Hypothalamus (tissue), 51 donors: Measurements from ENCODE around the gene PLCH1.

Experiments
- DNase-seq, 51 donors: peaks; one replicate each; lab custom pipeline; 2025; lab: John Stamatoyannopoulos, UW

PLCH1 gene

DNA sequence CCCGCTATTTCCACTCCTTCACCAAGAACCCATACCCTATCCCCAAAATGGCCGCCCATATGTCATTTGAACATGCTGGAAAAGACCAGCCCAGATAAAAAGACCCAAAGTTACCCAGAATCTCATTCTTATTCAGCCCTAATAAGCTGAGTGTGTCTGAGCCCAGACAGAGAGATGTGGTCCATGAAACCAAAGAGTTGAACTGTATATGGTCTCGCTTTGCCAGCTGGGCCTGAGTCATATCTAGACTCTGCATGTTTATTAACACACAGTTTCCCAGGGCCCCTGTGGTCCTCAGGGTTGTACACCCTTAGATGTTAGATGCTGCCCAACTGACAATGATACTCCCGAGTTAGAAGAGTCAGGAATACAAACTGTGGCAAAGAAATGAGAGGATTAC lies 249.5 kb downstream of the PLCH1 start:
- no peak for DNase-seq

DNA sequence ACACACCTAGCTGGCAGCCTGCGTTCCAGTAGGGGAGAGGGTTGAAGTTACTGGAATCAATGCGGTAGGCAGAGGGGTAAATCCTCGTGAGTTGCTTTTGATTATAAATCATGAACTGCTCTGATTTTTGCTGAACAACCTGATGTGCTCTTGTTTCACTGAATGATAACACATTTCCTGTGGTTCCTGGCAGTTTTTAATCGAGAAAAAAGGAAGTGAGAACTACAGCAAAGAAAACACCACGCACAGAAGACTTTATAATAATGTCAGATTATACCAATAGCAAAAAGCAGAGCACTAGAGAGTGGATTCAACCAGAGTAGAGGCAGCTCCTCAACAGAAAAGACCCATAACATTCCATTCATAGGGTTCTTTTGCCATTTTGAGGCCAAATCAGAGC lies 250.5 kb downstream of the PLCH1 start:
- no peak for DNase-seq

DNA sequence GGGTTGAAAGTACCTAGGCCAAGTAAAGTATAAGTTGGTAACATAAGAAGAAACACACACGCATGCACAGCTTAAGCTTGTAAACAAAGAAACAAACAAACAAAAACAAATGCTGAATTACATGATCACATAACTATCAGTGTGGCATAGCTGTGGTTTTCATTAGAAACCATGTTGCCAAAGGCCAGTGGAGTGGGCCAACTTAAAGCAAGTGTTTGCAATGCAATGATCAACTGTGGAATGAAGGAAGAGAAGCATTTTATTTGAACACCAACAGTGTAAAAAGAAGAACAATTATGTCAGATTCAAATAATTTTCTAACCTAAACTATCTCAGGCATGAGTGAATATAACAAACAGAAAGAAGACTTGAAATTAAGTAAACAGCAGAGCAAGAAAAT lies 252.0 kb downstream of the PLCH1 start:
- DNase-seq, result no peak

DNA sequence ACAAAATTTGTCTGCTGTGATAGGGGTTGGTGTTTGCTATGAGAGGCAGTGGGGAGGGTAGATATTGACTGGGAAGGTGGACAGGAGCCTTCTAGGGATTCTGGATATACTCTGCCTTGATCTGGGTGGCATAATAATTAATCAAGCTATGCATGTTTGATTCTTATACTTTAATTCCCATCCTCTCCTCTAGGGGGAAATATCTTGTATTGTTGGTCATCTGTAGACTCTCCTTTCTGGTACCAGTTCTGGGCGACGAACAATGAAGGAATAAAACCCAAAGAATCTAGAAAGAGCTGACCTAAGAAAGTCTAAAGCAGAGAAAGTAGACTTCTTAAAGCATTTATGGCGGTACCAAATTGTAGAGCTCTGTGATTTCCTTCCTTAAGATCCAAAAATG lies 253.2 kb downstream of the PLCH1 start:
- DNase-seq, result no peak

DNA sequence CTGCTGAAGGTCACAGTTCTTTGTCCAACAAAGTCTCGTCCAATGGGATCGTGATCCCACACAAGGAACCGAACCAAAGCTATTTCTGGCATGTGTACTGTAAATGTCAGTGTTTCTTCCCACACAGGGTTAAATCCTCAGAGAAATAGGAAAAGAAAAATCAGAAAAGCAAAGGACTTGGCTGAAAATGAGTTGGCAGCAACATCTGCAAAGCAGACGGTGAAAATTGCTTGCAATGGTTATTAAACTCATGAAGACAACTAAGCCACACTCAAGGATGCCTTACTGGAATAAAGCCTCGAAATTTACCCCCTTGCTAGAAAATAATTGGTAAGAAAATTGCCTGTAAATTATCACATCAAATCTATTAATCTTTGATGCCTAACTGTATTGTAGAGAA lies 256.2 kb downstream of the PLCH1 start:
- DNase-seq, result no peak

DNA sequence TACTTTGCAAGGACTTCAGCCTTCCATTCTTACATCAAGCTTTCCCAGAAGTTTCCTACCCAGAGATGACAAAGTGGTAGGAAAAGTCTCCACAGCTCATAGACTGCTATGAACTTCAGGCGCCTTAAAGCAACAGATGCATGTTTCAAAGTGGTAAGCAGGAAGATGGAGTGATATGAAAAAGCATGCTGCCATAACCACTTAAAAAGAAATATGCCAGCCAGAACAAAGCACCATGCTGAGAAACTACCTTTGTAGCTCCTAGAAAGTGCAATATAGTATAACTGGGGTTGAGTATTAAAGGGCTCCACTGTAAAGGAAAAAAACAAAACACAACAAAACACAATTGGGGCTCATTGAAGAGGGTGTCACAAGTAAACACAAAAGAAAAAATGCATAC lies 259.0 kb downstream of the PLCH1 start:
- DNase-seq, result no peak

DNA sequence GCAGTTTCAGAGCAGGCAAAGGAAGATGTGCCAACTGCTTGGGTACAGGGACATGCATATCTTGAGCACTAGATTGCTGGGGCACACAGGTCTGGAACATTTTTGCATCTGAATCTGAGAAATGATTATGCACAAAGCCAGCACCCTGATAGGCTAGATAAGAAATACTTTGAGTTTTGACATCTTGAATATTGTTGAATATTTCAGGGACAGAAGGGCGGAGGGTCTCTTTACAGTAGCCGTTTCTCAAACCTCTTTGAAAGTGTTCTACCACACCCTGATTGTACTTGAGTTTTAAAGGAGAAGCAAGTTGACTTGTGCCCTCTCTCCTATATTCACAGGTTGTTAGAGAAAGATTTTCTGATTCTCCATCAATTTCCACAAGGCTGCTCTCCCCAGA lies 263.3 kb downstream of the PLCH1 start:
- DNase-seq, result no peak

DNA sequence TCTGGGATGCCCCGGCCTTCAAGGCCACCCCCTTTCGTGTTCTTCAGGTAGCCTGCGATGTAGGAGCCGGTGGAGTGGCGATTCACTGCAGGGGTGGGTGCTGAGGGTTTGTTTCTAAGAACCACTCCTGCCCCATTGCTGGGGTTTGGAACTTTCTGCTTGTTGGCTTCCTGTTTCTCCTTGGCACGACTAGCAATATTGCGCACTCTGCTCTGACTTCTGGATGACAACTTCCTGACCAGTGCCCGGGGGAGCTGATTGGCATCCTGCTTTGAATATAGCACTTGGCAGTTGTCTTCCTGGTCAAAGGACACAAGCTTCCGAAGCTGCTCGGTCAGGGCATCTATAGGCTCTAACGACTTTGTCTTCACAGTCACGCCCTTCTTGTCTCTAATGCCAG lies 263.8 kb downstream of the PLCH1 start:
- no peak for DNase-seq

DNA sequence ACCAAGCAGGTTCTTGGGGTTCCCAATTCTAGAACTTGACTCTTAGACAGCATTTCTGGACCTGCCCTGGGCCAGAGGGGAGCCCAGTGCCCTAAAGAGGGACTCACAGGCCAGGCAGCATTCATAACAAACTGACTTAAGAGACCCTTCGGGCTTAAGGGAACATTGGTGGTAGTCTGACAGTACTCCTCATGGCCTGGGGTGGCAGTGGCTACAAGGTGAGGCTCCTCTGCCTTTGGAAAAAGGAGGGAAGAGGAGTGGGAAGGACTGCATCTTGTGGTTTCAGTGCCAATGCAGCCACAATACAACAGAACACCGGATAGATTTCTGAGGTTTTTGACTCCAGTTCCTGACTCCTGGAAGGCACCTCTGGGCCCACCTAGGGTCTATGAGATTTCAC lies 279.2 kb downstream of the PLCH1 start:
- DNase-seq, result no peak

DNA sequence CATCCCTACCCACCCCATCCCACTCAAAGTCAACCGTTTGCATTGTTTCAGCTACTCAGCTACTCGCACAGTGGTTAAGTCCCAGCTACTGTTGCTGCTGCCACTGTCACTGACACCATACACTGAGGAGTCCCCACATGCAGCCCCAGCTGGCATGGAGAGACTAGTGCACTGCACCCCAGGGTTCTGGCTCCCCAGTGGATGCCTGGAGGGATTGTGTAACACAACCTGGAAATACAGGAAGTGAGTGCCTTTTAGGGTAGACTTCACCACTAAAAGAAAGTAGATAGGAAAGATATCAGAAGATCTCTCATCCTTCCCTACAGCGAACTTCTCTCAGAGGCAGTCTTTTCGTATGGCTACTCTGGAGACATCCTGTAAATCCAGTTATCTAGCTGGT lies 282.2 kb downstream of the PLCH1 start:
- no peak for DNase-seq

DNA sequence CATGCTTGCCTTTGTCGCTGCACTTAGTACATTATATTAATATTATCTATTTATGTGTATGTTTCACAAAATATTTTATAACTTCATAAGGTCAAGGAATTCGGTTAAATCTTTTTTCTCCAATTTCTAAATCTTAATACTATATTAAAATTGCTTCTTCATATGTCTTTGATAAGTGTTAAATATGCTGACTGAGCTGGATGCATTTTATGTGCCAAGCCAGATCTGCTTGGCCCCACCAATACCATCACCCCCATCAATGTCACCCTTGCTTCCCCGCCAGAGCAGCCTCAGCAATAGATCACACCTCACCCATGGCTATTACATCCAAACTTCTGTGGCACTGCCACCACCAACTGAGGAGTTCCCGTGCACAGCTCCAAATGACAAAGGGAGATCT lies 287.3 kb downstream of the PLCH1 start:
- DNase-seq, result no peak

DNA sequence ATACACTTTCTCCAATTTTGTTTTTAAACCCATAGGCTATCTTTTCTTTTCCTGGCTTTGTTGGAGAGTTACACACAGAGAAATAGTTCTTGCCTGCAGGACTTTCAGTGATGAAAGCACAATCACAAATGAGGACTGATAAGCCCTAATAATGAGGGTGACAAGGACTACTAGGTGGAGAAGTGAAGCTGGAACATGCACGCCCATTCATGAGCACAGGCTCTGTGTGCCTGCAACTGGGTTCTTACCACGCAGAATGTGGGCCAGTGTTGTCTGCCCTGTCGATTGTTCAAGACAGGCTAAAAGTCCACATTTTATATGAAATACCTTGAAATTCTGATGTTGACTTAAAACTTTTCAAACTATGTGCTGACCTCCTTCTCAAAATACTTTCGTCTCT lies 289.1 kb downstream of the PLCH1 start:
- no peak for DNase-seq

DNA sequence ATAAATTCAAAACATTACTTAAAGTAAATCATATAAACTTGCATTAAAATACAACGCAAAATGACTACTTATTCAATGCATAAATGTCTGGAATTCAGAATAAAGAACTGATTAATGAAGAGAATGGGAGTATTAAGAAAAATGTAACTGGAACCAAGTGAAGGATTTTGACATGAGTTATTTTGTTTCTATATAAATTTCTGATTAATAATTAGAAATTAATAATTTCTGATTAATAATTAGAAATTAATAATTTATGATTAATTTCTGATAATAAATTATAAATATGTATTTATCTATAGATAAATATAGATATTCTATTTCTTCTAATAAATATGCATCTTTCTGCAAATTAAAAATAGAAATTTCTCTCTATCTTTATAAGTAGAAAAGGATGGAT lies 291.4 kb downstream of the PLCH1 start:
- DNase-seq, result no peak

DNA sequence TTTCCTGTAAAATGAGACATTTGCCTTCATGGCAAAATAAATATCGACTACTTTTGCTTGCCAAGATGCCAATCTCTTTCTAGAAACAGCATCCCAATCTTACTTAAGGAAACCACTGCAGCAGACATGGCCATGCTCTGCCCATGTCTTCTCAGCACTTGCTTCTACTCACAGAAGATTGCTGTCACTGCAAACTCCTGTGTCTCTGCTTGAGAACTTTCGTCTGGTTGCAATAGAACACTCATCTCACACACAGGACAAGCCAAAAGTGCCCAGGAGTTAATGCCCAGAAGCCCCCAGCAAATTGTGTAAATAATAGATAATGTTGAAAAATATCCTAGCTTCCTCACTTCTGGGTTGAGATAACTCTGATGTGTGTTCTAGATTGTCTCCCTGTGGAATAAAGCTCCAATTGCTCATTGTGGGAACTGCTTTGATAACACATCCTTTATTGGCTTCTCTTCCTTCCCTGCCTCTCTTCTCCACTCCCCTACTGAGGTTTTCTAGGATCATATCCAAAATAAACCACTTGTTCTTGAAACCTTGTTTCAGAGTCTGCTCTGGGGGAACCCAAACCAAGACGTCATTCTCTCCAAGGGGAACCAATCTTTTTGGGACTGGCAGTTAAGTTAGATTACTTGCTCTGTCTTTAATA lies 295.1 kb downstream of the PLCH1 start:
- no peak for DNase-seq

DNA sequence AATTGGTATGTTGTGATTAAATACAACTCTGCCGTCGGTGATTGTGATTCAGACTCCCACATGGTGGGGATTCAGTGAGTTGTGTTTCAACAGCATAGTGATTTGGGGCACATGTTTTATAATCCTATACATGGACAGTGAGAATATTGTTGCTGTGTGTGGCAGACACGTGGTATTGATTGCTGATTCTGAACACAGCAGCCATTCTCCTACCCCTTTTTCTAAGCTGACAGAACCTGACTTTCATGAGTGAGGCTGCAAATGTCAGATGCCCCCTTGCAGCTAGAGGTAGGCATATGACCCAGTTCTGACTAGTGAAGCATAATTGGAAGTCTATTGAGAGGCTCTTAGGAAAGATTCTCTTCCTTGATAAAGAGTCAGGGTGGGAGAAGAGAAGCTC lies 296.3 kb downstream of the PLCH1 start:
- no peak for DNase-seq

DNA sequence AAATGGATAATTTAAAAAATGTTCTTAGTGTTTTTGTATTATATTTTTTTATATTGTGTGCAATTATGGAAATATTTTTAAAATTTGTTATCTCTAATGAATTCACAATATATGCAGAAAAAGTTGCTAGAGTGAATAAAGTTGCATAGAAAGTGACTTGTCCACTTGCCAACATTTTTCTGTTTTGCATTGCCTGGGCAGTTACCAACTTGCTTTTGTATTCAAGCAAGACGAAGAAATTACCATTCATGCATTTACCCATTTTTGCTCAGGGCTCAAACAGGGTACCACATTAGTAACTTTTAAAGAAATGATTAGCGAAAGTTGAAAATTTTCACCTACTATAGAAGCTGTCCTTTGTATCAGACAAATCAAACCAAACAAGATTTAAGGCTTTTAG lies 298.5 kb downstream of the PLCH1 start:
- DNase-seq, result no peak

DNA sequence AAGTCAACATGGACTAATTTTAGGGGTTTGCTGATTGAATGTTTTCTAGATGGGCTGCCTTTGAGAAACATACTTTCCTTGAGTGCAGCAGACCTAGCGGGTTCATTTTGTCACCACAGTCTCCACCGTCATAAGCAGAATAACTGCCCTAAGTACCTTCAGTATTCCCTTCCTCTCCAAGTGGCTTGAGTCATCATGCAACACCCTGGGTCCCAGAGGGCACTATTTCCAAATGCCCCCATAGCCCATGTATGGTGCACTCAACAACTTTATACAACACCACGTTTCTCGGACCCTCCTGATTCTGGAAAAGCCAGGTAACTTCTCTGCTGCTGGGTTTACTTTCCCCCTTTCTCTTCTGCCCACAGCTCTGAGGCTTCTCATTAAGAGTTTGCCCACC lies 300.1 kb downstream of the PLCH1 start:
- no peak for DNase-seq

DNA sequence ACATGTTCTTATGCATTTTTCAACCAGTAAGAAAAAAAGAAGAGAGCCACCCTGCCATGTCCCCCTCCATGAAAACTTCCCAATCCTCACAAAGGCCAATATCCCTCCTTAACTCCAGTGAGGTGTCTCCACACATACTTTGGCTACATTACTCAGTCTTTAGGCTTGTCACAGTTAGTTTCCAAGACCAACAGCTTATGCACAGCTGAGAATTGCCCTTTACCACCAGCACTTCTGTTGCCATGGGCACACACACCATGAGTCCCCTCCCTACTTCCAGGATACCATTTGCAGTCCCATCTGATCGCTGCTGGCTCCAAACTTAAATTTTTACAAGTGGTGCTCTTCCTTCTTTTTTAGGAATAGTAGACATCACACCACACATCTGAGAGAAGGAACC lies 301.1 kb downstream of the PLCH1 start:
- no peak for DNase-seq

DNA sequence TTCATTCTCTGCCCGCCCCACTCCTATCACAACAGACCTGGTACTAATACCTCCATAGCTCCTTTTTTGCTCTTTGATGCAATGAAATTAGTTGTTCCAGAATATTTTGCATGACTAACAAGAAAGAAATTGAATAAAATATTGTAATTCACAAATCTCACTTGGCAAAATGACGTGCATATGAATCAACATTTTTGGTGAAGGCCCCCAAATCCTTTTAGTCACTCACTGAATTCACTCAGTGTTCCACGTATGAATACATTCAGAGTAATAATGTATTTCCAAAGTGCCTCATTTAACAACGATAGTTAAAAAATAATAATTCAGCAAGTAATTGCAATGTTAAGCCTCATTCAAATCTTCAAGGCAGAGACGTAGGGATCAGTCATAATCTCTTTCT lies 302.8 kb downstream of the PLCH1 start:
- DNase-seq, result no peak

DNA sequence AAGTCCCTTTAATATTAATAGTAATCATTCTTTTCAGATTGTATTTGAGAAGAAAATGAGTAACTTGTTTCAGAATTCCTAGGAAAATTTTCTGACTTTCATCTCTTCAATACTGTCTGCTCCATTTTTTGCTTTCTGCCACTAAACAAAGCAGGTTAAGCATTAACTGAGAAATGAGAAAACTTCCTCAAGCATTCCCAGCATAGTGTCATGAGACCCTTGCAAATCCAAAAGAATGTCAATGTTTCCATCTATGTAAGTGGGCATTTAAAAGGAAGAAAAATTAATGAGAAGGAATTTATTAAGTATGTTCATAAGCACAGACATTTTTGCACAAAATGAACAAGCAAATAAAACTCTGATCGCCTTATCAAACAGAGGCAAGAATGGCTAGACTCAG lies 303.4 kb downstream of the PLCH1 start:
- DNase-seq, result no peak

DNA sequence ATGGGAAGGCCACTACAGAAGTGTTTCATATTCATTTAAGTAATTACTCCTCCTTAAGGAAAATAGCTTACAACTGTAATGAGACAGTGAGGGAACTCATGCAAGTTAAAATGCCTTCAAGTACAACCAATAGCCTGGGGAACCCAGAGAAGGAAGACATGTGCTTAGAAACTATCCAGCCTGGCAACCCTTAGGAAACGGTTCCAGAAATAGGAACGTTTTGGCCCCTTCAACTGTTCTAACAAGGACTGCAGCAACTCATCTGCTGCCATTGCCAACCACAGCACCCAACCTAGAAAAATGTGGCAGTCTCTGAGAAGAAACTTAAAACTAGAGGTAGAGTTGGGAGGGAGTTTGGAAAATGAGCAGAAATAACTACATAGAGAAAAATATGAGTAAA lies 303.8 kb downstream of the PLCH1 start:
- DNase-seq, result peak in 4 of 51 donors; percentile 1

DNA sequence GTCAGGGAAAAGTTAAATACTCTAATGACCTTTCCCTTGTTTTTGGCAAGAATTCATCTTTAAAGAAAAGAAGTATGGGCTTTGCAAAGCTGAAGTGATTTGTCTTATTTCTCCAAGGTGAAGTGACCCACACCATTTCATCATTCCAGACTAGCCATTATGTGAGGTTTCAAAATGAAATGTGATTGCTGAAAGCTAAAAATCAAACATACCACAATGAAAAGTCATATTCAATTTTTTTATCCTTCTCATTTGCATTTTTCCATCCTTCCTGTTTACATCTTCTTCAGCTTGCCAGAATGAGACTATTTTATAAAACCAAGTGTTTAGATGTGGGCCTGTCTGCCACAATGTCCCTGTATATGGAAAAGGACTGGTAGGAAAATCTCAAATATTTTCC lies 309.1 kb downstream of the PLCH1 start:
- DNase-seq, result no peak

DNA sequence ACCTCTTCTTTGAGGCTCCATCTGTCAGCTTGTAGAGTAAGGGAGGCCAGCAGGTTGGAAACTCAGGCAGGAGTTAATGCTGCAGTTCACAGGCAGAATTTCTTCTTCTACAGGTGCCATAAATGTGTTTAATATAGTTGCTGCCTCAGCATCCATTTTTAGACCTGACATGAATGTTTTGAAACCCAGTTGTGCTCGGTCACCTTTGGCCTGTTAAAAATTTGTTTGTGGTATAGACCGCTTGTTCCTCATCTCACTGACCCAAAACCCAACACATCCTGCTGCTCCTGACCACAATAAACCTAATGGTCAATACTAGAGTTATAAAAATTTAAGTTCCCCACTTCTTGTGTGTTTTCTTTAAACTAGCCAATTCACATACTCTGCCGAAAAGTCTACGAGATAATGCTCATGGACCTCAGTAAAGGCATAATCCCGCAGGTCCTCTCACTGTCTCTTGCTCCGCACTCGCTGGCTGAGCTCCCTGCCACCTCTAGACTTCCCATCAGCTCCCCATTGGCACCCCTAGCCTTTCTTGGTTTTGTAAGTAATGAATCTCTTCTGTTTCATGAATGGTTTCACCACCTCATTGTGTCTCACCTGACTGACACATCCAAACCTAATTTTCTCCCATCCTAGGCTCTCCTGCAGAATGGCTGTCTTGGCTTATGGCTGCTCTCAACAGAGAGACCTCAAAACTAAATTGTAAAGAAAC lies 312.9 kb downstream of the PLCH1 start:
- DNase-seq, result no peak
